Measurements from ENCODE around the gene RNF213.

DNA sequence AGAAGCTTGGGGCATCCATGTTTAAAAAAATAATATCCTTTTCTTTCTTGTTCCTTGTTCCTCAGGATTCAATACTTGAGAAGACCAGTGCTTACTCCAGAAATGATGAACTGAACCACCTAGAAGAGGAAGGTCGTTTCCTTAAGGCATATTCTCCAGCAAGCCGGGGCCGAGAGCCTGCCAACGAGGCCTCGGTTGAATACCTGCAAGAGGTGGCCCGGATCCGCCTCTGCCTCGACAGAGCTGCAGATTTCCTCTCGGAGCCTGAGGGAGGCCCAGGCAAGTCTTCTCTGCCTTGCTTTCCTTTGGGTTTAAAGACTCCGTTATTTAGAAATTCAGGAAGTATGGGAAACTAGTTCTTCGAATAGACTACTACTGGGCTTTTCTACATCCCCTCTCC, 111.8 kb downstream of the RNF213 start:
- no peak for TF ChIP-seq ZNF501 (tag by site-specific recombination; IDR thresholded peaks at IDR 0.05)
- TF ChIP-seq ZBTB21 (tag by site-specific recombination; IDR thresholded peaks at IDR 0.05), result no peak
- TF ChIP-seq KLF1 (tag by site-specific recombination; IDR thresholded peaks at IDR 0.05), result no peak
- TF ChIP-seq KLF10 (tag by site-specific recombination; IDR thresholded peaks at IDR 0.05), result no peak
- no peak for TF ChIP-seq ZNF423 (tag by site-specific recombination; IDR thresholded peaks at IDR 0.05)
- TF ChIP-seq, protein P1, sequence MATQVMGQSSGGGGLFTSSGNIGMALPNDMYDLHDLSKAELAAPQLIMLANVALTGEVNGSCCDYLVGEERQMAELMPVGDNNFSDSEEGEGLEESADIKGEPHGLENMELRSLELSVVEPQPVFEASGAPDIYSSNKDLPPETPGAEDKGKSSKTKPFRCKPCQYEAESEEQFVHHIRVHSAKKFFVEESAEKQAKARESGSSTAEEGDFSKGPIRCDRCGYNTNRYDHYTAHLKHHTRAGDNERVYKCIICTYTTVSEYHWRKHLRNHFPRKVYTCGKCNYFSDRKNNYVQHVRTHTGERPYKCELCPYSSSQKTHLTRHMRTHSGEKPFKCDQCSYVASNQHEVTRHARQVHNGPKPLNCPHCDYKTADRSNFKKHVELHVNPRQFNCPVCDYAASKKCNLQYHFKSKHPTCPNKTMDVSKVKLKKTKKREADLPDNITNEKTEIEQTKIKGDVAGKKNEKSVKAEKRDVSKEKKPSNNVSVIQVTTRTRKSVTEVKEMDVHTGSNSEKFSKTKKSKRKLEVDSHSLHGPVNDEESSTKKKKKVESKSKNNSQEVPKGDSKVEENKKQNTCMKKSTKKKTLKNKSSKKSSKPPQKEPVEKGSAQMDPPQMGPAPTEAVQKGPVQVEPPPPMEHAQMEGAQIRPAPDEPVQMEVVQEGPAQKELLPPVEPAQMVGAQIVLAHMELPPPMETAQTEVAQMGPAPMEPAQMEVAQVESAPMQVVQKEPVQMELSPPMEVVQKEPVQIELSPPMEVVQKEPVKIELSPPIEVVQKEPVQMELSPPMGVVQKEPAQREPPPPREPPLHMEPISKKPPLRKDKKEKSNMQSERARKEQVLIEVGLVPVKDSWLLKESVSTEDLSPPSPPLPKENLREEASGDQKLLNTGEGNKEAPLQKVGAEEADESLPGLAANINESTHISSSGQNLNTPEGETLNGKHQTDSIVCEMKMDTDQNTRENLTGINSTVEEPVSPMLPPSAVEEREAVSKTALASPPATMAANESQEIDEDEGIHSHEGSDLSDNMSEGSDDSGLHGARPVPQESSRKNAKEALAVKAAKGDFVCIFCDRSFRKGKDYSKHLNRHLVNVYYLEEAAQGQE (tag by site-specific recombination; IDR thresholded peaks at IDR 0.05), result no peak
- no peak for TF ChIP-seq ZNF174 (tag by site-specific recombination; IDR thresholded peaks at IDR 0.05)
- TF ChIP-seq CTCF (tag by site-specific recombination; IDR thresholded peaks at IDR 0.05), result no peak
- TF ChIP-seq, protein P2, sequence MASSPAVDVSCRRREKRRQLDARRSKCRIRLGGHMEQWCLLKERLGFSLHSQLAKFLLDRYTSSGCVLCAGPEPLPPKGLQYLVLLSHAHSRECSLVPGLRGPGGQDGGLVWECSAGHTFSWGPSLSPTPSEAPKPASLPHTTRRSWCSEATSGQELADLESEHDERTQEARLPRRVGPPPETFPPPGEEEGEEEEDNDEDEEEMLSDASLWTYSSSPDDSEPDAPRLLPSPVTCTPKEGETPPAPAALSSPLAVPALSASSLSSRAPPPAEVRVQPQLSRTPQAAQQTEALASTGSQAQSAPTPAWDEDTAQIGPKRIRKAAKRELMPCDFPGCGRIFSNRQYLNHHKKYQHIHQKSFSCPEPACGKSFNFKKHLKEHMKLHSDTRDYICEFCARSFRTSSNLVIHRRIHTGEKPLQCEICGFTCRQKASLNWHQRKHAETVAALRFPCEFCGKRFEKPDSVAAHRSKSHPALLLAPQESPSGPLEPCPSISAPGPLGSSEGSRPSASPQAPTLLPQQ (tag by site-specific recombination; IDR thresholded peaks at IDR 0.05), result no peak
- TF ChIP-seq PRDM10 (tag by site-specific recombination; IDR thresholded peaks at IDR 0.05), result no peak
- TF ChIP-seq BCL11A (tag by site-specific recombination; IDR thresholded peaks at IDR 0.05; ENCODE audit: low read depth), result no peak
- no peak for TF ChIP-seq ZNF510 (tag by site-specific recombination; IDR thresholded peaks at IDR 0.05; ENCODE audit: insufficient replicate concordance)
- TF ChIP-seq TCF7L2 (IDR thresholded peaks at IDR 0.05; ENCODE audit: borderline replicate concordance, low read depth, low read length), result no peak
- no peak for TF ChIP-seq ZNF175 (tag by site-specific recombination; IDR thresholded peaks at IDR 0.05)

Measured in HEK293 (cell line).